Measurements from ENCODE around the gene DNASE2B. TPM values are rescaled to one million over a fixed set of nuclear protein-coding genes. Genes with fewer than 3 reads are reported as not detected.

DNASE2B gene
- polyA plus RNA-seq, 4 donors, result 0.08 to 0.12 (median 0.11) TPM; not detected in 1

DNA sequence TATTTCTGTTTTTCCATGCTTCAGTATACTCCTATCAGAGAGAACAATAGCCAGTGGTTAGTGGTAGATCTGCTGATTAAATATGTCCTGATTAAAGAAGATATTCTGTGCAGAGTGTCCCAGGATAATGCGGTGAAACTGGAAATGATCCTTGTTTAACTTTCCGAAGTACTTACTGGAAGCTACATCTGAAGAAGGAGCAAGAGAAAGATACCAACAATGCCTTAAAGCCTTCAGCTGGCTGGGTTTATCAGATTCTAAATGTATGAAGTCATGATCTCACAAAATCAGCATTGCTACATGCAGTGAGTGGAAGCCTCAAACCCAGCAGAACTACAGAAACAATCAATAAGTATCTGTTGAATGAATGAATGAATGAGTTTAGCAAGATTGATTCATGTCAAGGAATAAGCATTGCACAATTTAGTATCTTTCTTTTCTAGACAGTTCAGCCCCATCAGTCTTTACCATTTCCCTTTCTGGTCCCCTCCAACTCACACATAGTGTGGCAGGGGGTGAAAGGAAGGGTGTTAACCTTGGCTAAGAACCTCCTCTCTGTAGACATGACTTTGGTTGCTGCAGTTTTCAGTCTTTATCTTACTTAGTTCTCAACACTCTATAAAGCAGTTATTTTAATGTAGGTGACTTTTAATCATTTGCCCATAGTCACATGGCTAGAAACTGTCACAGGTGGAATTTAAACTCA, 24.7 kb upstream of the DNASE2B start:
- no peak for DNase-seq (ENCODE audit: low read depth in 4 of 4, low spot score in 2 of 4)

DNA sequence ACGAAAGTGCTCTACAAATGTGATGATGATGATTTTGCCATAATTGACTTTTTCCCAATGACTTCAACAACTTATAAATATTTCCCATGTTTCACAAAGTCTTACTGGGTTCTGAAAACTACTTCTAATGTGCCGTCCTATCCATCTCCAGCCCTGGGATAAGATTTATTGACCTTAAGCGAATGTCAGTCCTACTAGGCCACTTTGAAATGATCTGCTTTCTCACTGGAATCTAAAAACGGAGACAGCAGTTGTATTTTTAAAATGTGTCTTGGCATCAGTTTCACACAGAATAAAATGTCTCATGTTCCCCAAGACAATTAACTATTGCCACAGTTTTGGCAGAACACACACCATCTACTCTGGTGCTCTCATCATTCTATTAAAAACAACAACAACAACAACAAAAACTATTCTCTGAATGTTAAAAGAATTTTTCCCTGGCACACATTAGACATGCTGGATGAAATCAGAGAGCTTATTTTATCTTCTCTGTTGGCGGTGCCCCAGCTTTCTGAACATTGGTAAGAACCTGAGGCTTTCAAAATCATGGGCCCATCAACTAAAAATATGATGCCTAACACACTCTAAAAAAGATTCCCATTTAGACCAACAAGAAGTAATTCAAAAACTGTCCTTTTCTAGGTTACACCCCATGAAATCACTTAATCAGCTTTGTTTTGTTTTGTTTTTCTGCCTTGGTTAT, 23.1 kb upstream of the DNASE2B start:
- DNase-seq (ENCODE audit: low read depth in 4 of 4, low spot score in 2 of 4), result no peak

DNA sequence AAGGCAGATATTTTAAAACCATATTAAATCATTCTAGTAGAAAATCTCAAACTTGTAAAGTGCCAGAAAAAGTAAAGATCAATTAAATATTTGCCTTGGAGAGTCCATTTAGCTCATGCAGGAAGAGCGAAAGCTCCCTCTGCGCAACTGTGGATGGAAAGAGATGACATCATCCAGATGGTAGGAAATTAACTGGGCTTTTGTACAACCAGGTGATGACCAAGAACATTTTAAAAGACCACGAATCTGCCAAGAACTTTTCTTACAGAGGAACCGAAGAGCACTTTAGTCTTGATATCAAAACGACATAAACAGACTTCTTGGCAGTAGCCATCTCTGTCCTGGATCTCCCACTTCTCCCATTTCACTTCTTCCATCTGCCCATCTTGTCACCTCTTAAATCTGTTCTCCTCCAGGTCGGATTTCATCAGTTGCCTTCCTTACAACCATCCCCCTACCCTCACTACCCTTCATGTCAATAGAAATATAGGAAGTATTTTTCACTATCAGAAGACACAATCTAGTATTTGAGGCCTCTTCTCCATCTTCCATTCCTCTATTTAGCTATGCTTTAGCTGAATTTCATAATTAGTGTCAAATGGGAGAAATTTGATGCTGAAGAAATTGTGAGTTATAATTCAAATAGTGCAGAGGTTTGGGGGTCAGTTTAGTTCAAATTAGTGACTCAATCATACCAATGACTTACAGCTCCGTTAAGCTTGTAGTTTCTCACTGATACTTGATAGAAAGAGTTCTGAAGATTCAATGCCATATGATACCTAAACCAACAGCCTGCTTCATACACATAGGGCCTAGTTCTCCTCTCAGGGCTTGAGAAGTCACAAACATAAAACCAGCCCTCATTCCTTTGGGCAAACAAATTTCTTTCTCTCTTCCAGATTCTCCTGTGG, 22.0 kb upstream of the DNASE2B start:
- DNase-seq (ENCODE audit: low read depth in 4 of 4, low spot score in 2 of 4), result no peak

DNA sequence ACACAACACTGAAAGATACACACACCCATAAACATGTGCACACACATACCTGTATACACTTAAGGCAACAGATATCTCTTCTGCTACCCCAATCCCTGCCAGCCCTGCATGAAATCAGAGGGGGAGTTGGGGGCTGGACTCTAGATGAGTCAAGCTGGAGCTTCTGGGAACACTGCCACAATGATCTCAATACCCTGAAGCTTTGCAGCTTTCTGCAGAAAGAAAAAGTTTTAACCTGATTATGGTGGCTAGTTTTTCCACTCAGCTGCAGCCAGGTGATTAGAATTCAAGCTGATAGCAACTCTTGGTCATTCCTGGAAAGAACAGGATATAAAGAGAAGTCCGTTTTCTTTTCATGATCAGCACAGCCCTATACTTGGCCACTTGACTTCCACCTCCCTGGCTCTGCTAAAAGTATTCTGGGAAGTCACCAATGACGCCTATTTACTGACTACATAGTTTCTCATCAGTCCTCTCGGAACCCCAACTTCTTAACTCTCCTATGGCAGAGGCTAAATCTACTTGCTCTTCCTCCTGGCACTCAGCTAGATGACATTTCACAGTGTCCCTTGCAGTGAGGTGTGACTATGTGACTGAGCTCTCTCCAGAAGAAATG, 20.7 kb upstream of the DNASE2B start:
- DNase-seq (ENCODE audit: low read depth in 4 of 4, low spot score in 2 of 4), result no peak

DNA sequence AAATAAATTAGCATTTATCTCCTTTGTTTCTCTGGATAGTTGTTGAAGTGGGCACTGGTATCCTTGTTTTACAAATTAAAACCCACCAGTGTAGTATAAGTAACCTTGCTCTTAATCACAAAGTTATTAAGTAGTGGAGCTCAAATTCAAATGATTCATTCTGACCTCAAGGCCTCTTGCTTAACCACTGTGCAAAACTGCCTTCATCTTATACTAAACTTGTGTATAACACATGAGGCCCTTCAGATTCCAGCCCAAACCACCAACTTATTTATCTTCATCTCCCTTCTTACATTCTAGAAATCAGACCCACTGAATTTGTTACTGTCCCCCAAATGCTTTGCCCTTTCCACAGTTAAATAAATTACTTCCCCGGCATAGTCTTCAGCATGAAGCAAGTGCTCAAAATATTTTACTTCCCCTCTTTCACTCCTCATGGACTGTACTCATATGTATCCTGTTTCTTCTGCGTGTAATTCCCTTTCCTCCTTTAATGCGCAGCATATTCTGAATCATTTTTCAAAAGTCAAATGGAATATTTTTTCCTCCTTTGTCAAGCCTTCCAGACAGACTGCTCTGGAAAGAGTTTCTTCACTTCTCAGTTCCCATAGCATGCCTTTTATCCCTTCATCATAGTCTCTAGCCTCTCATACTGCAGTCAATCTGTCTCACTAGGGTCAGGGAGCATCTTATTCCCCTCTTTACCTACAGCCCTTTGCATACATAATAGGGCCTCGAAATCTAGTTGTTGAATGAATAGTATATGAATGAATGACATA, 19.0 kb upstream of the DNASE2B start:
- no peak for DNase-seq (ENCODE audit: low read depth in 4 of 4, low spot score in 2 of 4)

DNA sequence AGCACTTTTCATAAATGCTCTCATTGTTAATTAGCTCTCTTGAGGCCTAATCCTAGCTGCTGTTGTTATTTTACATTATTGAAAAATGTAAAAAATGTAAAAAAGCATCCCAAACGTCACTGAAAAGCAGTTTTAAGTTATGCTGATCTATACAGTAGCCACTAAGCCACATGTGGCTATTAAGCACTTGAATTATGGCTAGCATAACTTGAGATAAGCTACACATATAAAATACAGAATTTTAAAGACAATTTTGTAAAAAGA, 18.4 kb upstream of the DNASE2B start:
- DNase-seq (ENCODE audit: low read depth in 4 of 4, low spot score in 2 of 4), result no peak

DNA sequence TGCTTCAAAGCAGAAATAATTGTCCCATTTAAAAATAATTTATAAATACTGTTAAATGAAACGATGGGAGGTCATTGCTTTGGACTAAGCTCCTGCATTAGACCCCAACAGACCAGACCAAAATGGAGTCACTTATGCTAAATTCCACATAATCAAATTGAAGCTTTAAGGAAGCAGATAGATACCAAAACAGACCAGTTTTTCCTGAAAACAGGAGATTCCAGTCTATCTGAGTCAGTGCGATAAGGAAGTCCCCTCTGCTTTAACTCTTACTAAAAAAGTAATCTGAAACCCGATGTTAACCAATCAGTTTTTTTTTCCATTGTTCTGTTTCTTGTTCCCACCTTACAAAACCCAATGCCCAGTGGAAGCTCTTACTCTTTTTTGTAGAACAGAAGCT, 16.2 kb upstream of the DNASE2B start:
- DNase-seq (ENCODE audit: low read depth in 4 of 4, low spot score in 2 of 4), result no peak

DNA sequence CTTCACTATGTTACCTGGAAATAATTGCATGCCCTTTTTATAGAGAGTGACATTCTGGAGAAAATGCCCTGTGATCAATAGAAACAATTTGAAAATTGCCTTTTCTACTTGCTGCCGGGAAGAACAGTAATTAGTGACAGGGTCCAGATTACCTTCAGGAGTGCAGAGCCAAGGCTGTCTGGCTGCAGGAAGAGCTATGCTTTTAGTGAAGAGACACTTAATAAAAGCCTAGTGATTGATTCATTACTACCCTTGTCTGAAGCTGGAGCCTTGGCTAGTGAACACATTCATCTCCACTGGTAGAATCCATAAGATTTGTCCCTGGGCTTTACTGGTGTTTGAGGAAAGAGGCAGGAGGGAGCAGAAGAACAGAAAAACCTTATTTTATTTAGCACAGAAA, 12.9 kb upstream of the DNASE2B start:
- no peak for DNase-seq (ENCODE audit: low read depth in 4 of 4, low spot score in 2 of 4)

DNA sequence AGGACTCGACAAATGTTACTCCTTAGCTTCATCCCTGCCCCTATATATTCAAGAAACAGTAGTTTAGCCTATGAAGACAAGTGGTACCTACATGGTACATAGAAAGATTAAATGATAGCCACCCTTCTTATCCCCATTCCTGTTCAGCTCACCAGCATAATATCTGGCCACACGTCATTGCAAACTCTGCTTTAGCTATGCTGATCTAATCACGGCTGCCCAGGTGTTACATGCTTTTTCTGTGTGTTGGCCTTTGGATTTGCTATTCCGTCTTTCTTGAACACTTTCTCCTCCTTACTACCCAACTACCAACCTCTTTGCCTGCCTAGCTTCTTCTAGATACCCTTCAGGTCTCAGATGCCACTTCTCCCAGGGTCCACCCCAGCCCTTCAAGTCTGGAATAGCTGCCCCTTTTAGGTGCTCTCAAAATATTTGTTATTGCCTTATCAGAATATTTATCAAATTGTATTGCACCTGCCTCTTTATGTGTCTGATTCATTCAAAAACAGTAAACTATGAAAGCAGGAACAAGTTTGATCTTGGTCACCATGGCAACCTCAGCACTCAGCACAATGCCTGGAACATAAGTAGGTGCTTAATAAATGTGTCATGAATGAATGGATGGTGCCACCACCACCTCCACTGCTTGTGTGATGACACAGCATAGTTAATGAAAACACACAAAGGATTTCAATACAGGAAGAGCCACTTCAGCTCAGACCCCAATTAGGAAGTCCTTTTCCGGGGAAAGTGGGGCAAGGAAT, 11.4 kb upstream of the DNASE2B start:
- no peak for DNase-seq (ENCODE audit: low read depth in 4 of 4, low spot score in 2 of 4)

DNA sequence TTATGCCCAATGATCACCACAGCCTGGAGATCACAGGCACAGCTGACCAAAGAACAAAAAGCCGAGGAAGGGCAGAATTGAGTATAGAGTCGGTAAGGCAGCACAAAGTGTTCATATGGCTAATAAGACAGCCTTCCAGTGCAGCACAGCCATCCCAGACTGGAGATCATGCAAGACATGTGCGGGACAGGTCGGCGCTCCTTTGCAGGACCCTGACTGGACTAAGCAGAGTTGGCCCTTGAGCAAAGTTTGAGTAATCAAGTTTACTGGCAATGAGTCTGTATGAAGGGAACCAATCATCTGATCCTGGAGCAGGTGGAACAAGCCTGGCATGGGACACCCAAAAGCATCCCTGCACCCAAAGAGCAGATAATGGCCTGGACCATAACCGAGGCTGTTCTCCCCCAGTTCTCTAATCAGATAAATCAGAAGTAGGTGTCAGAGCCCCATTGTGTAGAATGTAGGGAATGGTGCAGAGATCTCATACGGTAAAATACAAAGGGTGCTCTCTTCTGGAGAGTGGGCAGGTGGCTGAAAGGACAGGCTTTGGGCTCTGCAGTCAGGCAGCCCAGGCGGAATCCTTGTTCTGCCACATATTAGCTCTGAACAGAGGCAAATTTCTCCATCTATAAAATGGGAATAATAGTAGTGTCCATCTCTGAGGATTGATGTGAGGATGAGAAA, 10.7 kb upstream of the DNASE2B start:
- DNase-seq (ENCODE audit: low read depth in 4 of 4, low spot score in 2 of 4), result no peak

DNA sequence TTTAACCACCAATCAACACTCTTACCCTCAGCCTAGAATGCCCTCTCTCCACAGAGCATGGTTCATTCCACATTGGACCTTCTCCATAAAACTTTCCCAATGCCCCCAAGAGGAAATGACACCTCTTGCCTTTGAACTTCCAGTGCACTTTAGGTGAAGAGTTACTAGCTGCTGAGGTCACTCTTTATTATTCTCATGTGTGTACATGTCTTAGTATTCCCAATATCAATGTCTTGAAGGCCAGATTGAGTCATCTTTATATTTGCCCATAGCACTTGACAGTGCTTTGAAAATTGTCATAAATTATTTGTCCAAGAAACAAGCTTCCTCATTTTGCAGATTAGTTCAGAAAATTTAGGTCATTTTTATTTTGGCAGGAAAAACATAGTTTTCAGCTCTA, 8.1 kb upstream of the DNASE2B start:
- DNase-seq (ENCODE audit: low read depth in 4 of 4, low spot score in 2 of 4), result no peak

DNA sequence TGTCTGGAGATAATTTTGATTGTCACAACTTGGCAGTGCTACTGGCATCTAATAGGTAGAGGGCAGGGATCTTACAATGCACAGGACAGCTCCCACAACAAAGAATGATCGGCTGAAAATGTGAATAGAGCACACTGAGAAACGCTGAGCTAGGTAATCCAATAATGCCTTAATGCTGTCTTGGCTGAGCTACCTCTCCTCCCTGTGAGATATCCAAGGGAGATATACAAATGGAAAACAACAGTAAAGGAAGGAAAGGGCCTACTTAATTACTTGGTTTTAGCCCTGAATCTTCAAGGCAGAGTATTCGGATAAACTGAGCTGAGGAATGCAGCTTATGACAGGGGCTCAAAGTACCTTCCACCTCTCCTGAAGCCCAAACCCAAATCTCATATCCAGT, 2.9 kb downstream of the DNASE2B start:
- no peak for DNase-seq (ENCODE audit: low read depth in 4 of 4, low spot score in 2 of 4)

DNA sequence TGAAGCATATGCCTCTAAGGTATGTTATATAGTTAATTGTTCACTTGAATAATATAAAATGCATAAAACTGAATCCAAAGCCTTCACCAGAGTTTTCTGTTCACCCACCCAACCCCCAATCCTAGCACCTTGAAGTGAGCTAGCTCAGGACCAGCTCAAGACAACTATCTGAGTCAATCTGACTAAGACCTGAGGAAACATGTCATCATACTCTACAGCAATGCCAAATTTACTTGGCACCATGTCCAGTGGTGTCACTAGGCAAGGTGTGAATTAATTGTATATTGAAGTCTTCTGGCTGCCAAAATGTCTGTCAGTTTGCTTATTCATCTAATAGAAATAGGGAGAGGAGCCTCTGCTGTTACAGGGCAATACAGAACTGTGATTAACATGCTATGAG, 3.8 kb downstream of the DNASE2B start:
- DNase-seq (ENCODE audit: low read depth in 4 of 4, low spot score in 2 of 4), result no peak

DNA sequence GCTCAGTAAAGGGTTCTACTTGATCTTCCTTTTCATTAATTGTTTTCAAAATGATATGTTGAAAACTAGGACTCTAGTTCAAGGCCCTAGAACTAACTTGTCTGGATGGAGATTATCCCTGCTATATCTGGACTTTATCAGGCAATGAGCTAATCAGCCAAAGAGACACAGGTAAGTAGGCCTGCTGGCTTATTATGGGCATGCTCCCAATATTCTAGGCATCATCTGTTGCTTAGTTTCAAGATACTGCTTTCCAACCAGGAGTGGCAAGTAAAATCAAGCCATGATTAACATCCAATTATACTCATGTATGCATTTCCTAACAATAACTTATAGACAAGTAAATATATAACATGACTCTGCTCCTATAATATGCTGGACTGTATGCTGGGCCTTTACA, 4.2 kb downstream of the DNASE2B start:
- DNase-seq (ENCODE audit: low read depth in 4 of 4, low spot score in 2 of 4), result no peak

DNA sequence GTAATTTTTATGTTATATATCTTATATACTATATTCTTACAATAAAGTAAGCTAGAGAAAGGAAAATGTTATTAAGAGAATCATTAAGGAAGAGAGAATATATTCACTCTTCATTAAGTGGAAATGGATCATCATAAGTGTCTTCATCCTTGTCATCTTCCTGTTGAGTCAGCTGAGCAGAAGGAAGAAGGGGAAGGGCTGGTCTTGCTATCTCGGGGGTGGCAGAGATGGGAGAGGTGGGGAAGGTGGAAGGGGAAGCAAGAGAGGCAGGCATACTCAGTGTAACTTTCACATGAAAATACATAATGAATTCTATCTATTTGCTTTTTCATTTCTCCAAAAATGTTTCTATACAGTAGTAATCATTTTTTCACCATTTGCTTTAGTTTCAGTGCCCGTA, 5.1 kb downstream of the DNASE2B start:
- DNase-seq (ENCODE audit: low read depth in 4 of 4, low spot score in 2 of 4), result no peak

DNA sequence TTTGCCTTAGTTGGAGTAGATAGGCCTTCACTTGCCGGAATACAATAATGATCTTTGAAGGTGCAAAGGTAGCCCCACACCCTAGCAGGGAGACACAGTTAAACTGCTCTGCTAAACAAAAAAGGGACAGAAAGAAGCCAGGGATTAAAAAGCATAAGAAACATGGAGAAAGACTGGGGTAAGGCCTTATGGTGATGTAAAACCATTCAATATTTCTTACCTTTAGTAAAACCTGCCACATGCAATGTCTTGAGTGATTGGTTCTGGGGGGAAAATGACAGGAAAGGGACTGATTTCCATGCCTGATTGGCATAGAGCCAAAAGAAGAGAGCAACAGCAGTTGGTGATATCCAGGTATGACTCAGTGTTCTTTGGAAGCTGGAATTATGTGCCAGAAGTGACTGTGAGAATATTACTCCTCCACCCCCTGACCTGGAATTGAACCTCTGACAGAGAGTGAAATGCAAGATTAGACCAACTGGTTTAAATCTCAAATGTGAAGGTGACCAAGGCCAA, 8.1 kb downstream of the DNASE2B start:
- no peak for DNase-seq (ENCODE audit: low read depth in 4 of 4, low spot score in 2 of 4)

DNA sequence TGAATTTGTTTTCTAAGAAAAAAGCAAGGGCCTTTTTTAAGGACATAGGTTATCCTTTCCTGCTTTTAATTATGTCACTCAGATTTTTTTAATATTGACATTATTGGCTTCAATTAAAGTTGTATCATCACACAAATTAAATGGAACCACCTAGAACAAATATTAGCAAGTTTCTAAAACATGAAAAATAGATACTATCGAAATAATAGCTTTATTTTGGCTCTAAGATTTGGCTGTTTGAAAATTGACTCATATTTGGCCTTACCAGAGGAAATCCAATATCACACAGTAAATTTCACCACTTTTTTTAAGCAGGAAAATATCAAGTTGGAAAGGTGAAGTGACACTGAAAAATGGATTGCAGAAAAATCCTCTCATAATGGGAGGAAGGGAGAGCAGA, 9.2 kb downstream of the DNASE2B start:
- no peak for DNase-seq (ENCODE audit: low read depth in 4 of 4, low spot score in 2 of 4)

DNA sequence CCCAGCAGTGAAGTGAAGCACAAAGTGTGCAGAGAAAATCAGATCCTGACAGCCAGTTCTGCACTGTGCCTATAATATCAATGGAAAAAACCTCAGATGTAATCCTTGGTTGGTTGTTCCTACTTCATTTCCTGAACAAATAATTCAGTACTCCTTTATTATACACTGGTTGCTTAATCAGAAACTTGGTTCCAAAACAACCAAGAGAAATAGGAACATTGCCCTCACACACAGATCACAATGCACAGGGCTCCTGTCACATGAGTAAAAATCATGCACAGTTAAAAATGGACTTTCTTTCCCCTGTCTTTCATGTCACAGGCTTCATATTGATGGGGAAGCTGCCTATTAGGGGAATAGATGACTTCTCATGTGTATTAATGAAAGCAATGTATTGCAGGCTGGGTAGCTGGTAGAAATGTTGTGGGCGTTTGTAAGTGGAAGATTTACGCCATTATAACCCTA, 9.7 kb downstream of the DNASE2B start:
- no peak for DNase-seq (ENCODE audit: low read depth in 4 of 4, low spot score in 2 of 4)

DNA sequence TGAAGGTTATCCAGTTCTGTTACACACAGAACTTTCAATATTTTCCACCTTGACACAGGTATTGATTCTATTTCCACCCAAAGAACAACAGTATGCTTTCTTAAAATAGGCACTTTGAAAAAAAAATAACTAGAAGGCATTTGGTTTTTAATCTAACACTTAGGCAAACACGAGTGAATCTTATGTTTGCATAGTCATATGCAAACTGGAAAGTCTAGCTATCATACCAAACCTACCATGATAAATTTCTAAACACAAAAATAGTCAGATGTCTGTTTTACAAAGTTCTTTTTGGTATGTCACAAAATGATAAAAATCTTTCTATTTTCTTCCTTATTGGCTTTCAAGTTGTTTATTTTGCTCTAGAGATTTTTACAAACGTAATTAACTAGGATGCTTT, 11.6 kb downstream of the DNASE2B start:
- DNase-seq (ENCODE audit: low read depth in 4 of 4, low spot score in 2 of 4), result no peak

Measured in left renal cortex interstitium (tissue), 4 donors.